GM18870 (cell line): ENCODE results near the gene PCCA.
"Not testable (repeated sequence)": the region's sequence is repeated elsewhere in the genome, so short reads cannot be mapped to it uniquely, and the experiment has no call there.

Experiments
- ATAC-seq: cut with Tn5 transposase; IDR thresholded peaks from one replicate; pipeline ENCODE4 v1.9.1; 2021; ENCODE audit warnings: moderate library complexity; ENCODE audit not compliant: unreplicated experiment

The PCCA gene

DNA sequence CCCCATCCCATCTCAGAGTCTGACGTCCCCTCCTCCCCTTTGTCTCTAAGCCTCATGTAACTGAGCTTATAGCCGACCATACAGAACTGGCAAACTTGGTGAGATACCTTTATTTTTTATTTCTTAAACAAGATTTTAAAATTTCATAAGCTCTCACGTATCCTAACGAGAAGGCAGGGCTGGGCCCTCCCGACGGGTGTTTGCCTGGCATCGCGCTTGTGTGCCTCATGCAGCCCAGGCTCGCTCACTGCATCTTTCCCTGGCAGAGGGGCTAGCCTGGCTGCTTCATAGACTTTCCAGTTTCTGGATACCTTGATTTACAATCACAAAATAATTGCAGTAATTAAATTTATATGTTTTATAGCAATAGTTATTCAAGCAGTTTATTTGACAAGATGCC is 430.7 kb downstream of the PCCA start:
- ATAC-seq, result no peak

- ATAC-seq, result no peak
Observed at GRCh38 chr13:100520936-100521850, 432.3 kb downstream of the PCCA start.

DNA sequence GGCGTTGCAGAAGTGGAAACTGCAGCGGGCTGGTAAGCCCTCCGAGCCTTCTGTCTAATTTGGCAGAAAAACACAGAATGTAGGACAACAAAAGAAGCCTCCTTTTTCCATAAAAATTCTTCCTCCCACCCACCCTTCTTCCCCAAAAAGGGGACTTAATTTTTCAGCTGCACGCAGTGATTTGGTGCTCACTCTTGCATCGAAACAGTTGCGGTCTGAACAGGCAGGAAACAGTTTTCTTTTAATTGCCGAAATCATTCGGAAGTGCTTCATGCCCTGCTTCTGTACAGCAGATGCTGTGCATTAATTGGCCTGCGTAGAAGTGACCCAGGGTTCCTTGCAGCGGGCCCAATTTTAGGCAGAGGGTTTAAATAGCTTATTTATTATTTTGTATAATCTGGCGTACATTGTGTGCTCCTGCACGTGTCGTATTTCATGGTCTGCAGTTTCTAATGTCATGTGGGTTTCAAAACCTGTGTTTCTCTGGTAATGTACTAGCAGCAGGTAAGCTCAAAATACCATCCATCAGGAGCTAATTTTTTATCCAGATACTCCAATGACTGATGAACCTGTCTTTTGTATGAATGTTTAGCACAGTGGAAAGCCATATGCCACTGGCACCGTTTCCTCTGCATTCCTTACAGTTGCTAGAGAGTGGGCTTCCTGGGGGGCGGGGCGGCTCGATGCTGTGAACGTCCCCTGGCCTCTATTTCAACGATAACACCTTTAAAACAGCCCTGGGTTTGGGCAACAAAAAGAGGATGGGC is 433.1 kb downstream of the PCCA start:
- ATAC-seq, result no peak

DNA sequence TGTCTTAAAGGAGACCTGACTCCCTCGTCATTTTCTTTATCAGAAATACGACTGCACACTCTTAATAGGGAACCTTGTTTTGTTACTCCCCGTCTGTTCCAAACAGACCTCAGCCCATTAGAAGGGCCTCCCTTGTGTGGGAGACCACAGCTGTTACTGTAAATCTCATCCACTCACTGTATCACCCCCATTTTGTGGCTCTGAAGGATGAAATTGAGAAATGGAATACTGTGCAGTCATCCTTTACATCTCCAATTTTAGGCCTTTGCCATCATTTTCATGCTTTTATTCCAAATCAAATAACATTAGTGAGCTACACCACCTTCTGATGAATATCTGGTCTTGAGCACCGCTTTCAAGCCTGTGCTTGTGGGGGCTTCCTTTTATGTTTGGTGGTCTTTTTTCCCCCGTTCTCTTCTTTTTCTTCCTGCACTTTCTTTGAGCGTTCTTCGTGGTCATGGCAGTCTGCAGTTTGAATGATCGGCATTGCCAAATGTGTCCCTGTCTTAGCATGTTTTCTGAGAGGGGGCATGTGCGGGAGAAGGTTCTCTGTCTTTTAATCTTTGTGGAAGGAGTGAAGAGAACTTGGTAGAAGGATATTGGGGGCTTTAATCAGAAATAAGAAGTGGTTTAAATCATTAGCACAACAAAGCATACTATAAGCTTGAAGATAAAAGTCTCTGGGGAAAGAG is 433.9 kb downstream of the PCCA start:
- ATAC-seq, result no peak

- ATAC-seq, result no peak
Observed at GRCh38 chr13:100523411-100523810, 434.5 kb downstream of the PCCA start.

GRCh38 chr13:100523981-100524386 is 435.1 kb downstream of the PCCA start:
- no peak for ATAC-seq

DNA sequence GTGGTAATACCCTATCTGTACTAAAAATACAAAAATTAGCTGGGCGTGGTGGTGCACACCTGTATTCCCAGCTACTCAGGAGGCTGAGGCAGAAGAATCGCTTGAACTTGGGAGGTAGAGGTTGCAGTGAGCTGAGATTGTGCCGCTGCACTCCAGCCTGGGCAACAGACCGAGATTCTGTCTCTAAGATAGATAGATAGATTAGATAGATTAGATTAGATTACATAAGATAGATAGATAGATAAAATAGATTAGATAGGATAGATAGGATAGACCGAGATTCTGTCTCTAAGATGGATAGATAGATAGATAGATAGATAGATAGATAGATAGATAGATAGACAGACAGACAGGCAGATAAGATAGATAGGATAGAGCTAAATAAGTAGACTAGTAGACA is 435.8 kb downstream of the PCCA start:
- not testable (repeated sequence) for ATAC-seq

GRCh38 chr13:100525453-100526317 is 436.8 kb downstream of the PCCA start:
- no peak for ATAC-seq

- ATAC-seq, result no peak
Observed at GRCh38 chr13:100526318-100527000, 437.6 kb downstream of the PCCA start.

GRCh38 chr13:100527644-100528043 is 438.8 kb downstream of the PCCA start:
- no peak for ATAC-seq

DNA sequence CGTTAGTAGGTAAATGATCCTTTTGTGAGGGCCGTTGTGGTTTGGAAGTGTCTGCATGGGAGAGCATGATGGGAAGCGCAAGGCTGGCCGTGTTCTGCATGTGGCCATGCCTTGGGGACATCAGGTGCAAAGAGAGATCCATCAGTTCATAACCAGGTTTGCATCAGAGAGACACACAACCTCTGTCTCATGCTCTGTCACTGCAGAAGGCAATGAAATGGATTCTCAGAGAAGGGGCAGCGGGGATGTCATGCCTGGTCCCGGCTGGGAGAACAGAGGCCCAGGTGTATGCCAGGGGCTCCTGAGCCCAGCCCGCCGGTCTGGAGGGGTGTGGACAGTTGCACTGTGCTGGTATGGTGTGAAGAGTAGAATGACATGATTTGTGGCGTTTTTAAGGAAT is 439.5 kb downstream of the PCCA start:
- no peak for ATAC-seq

- ATAC-seq, result no peak
Observed at GRCh38 chr13:100528820-100529219, 439.9 kb downstream of the PCCA start.

GRCh38 chr13:100529666-100530377 is 440.9 kb downstream of the PCCA start:
- ATAC-seq, result no peak

DNA sequence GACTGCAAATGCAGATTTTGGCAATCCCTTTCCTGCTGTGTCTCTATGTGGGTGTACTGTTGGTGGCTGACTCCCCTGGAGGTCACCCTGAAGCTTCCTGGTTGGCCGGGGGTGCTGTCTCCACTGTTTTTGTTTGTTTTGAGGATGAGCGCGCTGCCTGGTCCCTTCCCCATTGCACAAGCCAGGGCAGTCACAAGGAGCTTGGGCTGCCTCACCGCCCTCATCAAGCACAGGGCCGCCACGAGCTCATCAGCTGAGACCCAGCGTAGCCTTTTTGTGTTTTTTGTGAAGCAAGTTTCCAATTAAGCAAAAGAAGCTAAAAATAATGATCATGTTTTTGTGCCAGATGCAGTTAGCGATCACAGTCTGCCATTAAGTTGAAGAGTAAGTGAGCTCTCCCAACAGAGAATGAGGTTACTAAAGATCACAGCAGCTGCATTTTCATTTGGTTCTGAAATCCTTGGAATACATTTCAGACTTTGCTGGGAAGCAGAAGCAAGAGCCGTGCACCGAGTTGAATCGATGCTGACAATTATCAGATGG is 441.8 kb downstream of the PCCA start:
- no peak for ATAC-seq

- ATAC-seq, result no peak
Observed at GRCh38 chr13:100532090-100532766, 443.3 kb downstream of the PCCA start.

GRCh38 chr13:100532836-100533435 is 444.0 kb downstream of the PCCA start:
- no peak for ATAC-seq

GRCh38 chr13:100533588-100534041 is 444.7 kb downstream of the PCCA start:
- no peak for ATAC-seq
